SKM-1 treated with dmso at 0.1 percent for 144 hours (cell line): ENCODE data around the gene EIF4E3.

Experiments
- DNase-seq: peaks from one replicate; lab custom pipeline; 2025; ENCODE audit not compliant: unreplicated experiment; lab: John Stamatoyannopoulos, UW

EIF4E3 gene

GRCh38 chr3:71723452-71724170, 1.6 kb downstream of the EIF4E3 start:
- DNase-seq: no peak

GRCh38 chr3:71722693-71723092, 2.5 kb downstream of the EIF4E3 start:
- no peak for DNase-seq

- DNase-seq: no peak
Observed at GRCh38 chr3:71721651-71722157, 3.5 kb downstream of the EIF4E3 start.

GRCh38 chr3:71721002-71721401, 4.2 kb downstream of the EIF4E3 start:
- no peak for DNase-seq

- no peak for DNase-seq
Observed at GRCh38 chr3:71718072-71718471, 7.1 kb downstream of the EIF4E3 start.

GRCh38 chr3:71714595-71714994, 10.6 kb downstream of the EIF4E3 start:
- DNase-seq: no peak

GRCh38 chr3:71713041-71713440, 12.2 kb downstream of the EIF4E3 start:
- no peak for DNase-seq

- peak; percentile 17 for DNase-seq
Observed at GRCh38 chr3:71710906-71711494, 14.2 kb downstream of the EIF4E3 start.

- no peak for DNase-seq
Observed at GRCh38 chr3:71709908-71710511, 15.2 kb downstream of the EIF4E3 start.

GRCh38 chr3:71708476-71709105, 16.6 kb downstream of the EIF4E3 start:
- no peak for DNase-seq

- DNase-seq: no peak
Observed at GRCh38 chr3:71707595-71707994, 17.6 kb downstream of the EIF4E3 start.

GRCh38 chr3:71705681-71706080, 19.5 kb downstream of the EIF4E3 start:
- DNase-seq: no peak

- no peak for DNase-seq
Observed at GRCh38 chr3:71704915-71705314, 20.3 kb downstream of the EIF4E3 start.

GRCh38 chr3:71703797-71704196, 21.4 kb downstream of the EIF4E3 start:
- DNase-seq: no peak

GRCh38 chr3:71702131-71703024, 22.8 kb downstream of the EIF4E3 start:
- DNase-seq: no peak

- no peak for DNase-seq
Observed at GRCh38 chr3:71701251-71701762, 23.9 kb downstream of the EIF4E3 start.

GRCh38 chr3:71695000-71695482, 30.2 kb downstream of the EIF4E3 start:
- DNase-seq: no peak

GRCh38 chr3:71694358-71694999, 30.7 kb downstream of the EIF4E3 start:
- DNase-seq: no peak

GRCh38 chr3:71693641-71694040, 31.6 kb downstream of the EIF4E3 start:
- no peak for DNase-seq

GRCh38 chr3:71692139-71692538, 33.1 kb downstream of the EIF4E3 start:
- DNase-seq: no peak
